Measurements from ENCODE around the gene PLVAP. TPM values are rescaled to one million over a fixed set of nuclear protein-coding genes. Genes with fewer than 3 reads are reported as not detected.

The PLVAP gene
- total RNA-seq, 4 donors from 2014 or later = 9.1 to 38.3 (median 25.7) TPM

DNA sequence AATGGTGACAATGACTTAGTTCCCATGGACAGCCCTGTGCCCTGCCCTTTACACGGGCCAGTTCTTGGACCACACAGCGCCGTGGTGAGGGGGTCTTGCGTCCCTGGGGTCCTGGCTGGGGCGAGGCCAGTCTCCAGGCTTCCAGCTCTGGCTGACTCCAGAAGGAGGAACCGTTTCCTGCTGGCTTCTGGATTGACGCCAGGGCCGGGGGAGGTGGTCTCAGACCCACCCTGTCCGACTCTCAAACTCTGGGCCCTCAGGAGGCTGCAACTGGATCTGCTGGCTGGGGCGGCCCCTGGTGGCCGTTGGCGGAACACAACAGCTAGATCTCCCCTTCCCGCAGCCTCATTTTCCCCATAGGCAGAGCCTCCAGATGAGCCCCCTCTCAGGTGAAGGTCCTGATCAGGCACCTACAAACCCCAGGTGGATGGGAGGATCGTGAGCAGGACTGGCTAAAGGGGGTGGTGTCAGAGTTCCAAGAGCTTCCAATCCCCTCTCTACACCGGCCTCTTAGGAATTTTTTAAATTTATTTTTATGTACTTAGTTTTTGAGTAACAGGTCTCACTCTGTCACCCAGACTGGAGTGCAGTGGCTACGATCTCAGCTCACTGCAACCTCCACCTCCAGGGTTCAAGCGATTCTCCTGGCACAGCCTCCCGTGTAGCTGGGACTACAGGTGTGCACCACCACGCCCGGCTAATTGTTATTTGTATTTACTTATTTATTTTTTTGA is 8.9 kb upstream of the PLVAP start:
- intact Hi-C loops (cut with DNase I) = loop anchor here (2.0 to 10.0 kb wide), 2 partner anchors 39 to 91 kb away; no protein-coding TSS in a partner anchor

DNA sequence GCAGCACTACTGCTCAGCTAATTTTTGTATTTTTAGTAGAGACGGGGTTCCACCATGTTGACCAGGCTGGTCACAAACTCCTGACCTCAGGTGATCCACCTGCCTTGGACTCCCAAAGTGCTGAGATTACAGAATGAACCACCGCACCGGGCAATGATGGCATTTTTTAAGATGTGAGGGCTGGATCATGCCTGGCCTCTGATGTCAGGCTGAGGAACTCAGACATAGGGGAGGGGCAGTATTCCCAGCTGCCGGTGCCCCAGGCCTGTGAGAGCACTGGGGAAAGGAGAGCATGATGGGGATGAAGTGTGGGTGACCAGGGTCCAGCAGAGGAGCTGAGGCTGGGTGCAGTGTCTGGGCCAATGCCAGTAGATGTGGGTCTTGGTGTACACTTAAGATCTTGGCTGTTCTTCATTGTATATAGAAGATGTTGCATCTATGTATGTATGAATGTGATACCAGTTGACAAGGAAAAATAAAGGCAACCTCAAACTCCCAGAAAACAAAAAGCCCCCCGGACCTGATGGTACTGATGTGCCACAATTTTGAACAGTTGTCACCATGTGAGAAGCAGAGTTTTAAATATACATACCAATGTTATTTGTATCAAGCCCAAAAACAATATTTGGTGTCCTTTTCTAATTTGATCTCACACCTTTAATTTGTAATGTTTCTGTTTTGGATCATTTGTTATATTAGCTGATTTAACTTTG is 3.4 kb upstream of the PLVAP start:
- Histone ChIP-seq H3K36me3 (no peaks in the 10 kb centered on the region), H3K27me3 (peaks cover 0 to 15% (median 0%) of the 10 kb centered on the region in 4 donors), H3K27ac (no peak overlapping the region), H3K4me1 (peaks cover 0 to 28% (median 8%) of the 10 kb centered on the region in 3 donors), H3K4me3 (no peak overlapping the region), H3K9me3 (no peaks in the 10 kb centered on the region)
- intact Hi-C loops (cut with DNase I) = loop anchor here (10.0 kb wide), 1 partner anchor 86 kb away; no protein-coding TSS in a partner anchor
- WGBS, 2 donors = 83 to 92% methylated on average over 3 to 5 of the region's 5 CpGs
- TF ChIP-seq POLR2A (IDR thresholded peaks at IDR 0.05) = no peak
- TF ChIP-seq, protein P1, sequence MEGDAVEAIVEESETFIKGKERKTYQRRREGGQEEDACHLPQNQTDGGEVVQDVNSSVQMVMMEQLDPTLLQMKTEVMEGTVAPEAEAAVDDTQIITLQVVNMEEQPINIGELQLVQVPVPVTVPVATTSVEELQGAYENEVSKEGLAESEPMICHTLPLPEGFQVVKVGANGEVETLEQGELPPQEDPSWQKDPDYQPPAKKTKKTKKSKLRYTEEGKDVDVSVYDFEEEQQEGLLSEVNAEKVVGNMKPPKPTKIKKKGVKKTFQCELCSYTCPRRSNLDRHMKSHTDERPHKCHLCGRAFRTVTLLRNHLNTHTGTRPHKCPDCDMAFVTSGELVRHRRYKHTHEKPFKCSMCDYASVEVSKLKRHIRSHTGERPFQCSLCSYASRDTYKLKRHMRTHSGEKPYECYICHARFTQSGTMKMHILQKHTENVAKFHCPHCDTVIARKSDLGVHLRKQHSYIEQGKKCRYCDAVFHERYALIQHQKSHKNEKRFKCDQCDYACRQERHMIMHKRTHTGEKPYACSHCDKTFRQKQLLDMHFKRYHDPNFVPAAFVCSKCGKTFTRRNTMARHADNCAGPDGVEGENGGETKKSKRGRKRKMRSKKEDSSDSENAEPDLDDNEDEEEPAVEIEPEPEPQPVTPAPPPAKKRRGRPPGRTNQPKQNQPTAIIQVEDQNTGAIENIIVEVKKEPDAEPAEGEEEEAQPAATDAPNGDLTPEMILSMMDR (IDR thresholded peaks at IDR 0.05) = no peak
- DNase-seq = no peak

More for the DNA sequence above, 8.9 kb upstream of the PLVAP start:
- Histone ChIP-seq H3K4me3 (no peak overlapping the region), H3K36me3 (no peaks in the 10 kb centered on the region), H3K27me3 (peaks cover 0 to 16% (median 0%) of the 10 kb centered on the region in 4 donors), H3K4me1 (peaks cover 6 to 37% (median 8%) of the 10 kb centered on the region in 3 donors), H3K27ac (no peak overlapping the region), H3K9me3 (no peaks in the 10 kb centered on the region)
- WGBS, 2 donors = 43 to 46% methylated on average over 8 to 11 of the region's 20 CpGs
- DNase-seq = no peak
- no peak for TF ChIP-seq POLR2A (IDR thresholded peaks at IDR 0.05)
- TF ChIP-seq, protein P1 (IDR thresholded peaks at IDR 0.05) = peak; percentile 80 to 94 (median 86)

GRCh38 chr19:17379221-17379631 is 2.1 kb upstream of the PLVAP start:
- Histone ChIP-seq H3K27ac (peak overlapping the region in 1 of 4 donors; percentile 19), H3K4me3 (no peak overlapping the region), H3K36me3 (no peaks in the 10 kb centered on the region), H3K4me1 (peaks cover 0 to 27% (median 8%) of the 10 kb centered on the region in 3 donors), H3K9me3 (no peaks in the 10 kb centered on the region), H3K27me3 (peaks cover 0 to 15% (median 0%) of the 10 kb centered on the region in 4 donors)
- WGBS, 2 donors = 28 to 36% methylated on average over 8 to 11 of the region's 14 CpGs
- intact Hi-C loops (cut with DNase I) = no loop called here
- DNase-seq = no peak
- no peak for TF ChIP-seq POLR2A (IDR thresholded peaks at IDR 0.05)
- TF ChIP-seq, protein P1 (IDR thresholded peaks at IDR 0.05) = no peak

- DNase-seq = no peak
- Histone ChIP-seq H3K9me3 (no peaks in the 10 kb centered on the region), H3K36me3 (no peaks in the 10 kb centered on the region), H3K27me3 (peaks cover 0 to 15% (median 0%) of the 10 kb centered on the region in 4 donors), H3K4me3 (no peak overlapping the region), H3K27ac (peak overlapping the region in 2 of 4 donors; percentile 22 to 64), H3K4me1 (peaks cover 0 to 20% (median 7%) of the 10 kb centered on the region in 3 donors)
- WGBS, 2 donors = 63 to 66% methylated on average over 7 to 12 of the region's 13 CpGs
- intact Hi-C loops (cut with DNase I) = no loop called here
- TF ChIP-seq, protein P1 (IDR thresholded peaks at IDR 0.05) = no peak
- TF ChIP-seq POLR2A (IDR thresholded peaks at IDR 0.05) = no peak
These were observed 1.1 kb upstream of the PLVAP start for GRCh38 chr19:17378271-17378670.
